Activated T-cell treated with anti-CD3 and anti-CD28 coated beads for 24 hours (primary cell): ENCODE measurements around the gene MRPS2.
"Not testable (repeated sequence)": the region's sequence is repeated elsewhere in the genome, so short reads cannot be mapped to it uniquely, and the experiment has no call there.

ENCODE experiments used
- DNase-seq: peaks from one replicate; pipeline ENCODE4 v3.0.0-alpha.2; 2020; ENCODE audit warnings: low read depth

Gene MRPS2

DNA sequence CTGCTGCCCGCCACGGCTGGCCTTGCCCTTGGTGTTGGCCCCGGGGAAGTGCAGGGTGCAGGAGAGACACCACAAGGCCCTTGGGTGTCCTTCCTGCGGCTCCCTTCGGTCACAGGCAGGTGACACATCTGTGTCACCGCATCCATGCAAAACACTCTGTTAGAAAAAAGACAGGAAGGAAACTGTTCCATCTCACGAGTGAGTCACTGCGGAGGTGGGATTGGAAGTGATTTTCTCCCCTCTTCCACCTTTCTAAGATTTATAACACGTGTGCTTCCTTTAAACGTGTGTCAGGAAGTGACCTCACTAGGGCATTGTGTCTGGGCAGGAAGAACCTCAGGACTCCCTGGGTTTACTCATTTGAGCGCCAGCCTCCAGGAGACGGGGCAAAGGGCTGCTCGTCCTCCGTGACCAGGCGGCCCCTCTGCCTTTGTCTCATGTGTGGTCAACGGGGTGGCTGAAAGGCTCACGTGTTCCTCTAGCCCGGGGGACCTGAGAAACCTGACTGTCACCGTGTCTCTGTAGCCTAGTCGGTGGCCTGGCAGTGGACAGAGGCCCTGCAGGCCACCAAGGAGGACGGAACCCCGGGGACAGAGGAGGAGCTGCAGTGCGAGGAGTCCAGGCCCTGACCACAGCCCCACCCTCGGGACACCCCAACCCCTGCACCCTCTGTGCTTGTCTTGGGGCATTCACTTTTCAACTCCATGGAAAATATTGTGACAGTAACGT is 15.8 kb downstream of the MRPS2 start:
- no peak for DNase-seq

DNA sequence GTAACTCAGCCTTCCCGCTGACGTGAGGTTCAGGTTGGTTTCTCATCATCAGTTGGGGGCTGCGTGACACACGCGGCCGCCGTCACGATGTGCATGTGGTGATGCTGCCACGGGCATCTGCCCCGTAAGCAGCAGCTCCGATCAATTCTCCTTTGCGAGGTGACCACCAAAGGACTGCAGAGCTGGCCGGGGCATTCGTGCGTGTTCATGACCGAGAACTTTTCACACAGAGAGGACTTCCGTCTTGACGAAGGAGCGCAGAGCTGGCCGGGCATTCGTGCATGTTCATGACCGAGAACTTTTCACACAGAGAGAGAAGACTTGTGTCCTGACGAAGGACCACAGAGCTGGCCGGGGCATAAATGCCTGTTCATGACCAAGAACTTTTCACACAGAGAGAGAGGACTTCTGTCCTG is 16.9 kb downstream of the MRPS2 start:
- no peak for DNase-seq

DNA sequence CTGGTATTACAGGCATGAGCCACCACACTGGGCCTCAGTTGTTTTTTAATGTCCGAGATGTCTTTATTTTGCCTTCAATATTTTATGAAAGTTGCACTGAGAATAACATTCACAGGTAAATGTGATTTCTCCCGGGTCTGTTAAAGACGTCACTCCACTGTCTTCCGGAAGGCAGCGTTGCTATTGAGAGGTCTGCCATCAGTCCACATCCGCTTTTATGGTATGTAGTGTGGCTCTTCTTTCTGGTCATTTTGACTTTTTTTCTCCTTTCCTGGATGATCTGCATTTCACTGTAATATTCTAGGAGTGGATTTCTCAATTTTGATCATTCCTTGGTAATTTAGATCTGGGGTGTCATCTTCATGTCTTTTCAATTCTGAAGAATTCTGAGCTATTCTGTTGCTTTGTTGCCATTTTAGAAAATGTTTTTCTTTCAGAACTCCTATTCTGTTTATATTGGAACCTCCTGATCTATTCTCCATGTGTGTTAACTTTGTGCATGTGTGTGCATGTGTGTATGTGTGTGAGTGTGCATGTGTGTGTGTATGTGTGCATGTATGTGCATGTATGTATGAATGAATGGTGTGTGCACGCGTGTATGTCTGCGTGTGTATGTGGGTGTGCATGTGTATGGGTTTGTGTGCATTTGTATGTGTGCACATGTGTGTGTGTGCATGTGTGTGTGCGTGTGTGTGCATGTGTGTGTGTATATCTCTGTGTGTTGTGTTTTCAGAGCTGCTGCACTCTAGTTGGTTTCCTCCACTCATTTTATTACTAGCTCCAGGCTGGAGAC is 18.9 kb downstream of the MRPS2 start:
- DNase-seq = no peak

DNA sequence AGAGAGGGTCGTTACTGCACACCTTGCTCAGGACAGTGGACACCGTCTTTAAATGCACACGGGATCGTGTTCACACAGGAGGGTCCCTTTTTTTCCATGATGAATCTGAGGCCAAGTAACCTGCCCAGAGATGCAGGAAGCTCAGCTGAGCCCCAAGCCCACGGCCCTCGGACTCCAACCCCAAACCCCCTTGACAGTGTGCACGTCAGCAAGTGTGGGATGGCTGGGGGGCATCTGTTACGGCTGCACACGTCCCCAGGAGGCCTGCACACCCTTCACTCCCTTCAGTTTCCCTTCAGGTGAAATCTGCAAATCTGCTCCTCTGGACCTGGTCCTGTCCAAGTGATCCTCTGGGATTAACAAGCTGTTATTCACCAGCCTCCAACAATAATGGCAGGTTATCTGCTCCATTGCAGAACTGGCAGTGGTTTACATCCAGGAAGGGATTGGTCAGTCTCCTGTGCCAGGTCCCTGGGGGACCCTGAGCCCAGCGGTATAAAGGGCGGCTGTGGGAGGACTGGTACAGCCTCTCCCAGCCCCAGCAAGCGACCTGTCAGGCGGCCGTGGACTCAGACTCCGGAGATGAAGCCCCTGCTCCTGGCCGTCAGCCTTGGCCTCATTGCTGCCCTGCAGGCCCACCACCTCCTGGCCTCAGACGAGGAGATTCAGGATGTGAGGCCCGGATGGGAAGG is 20.6 kb downstream of the MRPS2 start, which contains the start of gene LCN1:
Gene LCN1, plus strand, starts transcription at position 525 of the 692 bp plus-strand sequence. Its CDS starts 58 bp downstream, at position 583.
- no peak for DNase-seq

DNA sequence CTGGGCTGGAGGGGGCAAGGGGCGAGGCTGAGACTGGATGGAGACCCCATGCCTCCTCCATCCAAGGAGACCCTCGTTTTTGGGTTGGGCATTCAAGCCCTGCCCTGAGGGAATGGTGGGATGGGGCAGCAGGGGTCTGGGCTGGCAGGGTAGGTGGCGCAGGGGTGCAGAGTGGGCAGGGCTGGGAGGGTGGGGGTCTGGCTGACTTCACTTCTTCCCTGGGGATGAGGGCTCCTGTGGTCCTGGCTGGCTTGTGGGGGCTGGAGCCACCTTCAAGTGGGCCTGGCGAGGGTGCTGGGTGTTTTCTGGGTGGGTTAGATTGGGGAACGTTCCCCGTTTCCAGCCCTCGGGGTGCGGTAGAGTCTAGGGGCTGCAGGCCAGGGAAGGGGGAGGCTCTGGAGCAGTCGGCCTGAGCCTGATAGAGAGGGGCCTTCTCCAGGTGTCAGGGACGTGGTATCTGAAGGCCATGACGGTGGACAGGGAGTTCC is 21.2 kb downstream of the MRPS2 start:
- no peak for DNase-seq

DNA sequence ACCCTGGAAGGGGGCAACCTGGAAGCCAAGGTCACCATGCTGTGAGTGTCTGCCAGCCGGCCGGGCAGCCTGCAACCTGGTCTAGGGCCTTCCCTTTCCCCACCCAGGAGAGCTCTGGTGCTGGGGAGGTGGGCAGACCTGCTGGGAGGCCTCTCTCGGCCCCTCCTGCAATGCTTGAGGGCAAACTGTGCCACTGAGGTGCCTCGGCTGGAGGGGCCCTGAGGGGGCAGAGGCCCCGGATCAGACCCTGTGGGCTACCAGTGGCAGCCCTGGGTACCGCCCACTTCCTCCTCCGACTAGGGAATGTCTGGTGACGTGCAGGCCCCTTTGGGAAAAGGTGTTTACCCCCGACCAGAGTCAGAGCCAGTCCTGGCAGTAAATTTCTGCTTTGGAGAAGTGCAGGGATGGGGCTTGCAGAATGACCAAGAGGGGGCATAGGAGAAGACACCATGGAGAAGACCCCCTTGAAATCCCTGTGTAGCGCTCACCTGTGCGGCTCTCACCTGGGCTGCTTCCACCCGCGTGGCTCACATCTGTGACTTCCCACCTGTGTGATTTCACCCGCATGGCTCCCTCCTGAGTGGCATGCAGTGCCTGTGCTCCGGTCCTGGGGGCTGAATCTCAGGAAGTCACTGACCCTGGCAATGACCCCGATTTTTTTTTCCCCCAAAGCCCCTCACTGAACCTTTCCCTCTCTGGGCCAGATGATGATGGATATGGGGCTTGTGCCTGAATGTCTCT is 21.8 kb downstream of the MRPS2 start:
- no peak for DNase-seq

DNA sequence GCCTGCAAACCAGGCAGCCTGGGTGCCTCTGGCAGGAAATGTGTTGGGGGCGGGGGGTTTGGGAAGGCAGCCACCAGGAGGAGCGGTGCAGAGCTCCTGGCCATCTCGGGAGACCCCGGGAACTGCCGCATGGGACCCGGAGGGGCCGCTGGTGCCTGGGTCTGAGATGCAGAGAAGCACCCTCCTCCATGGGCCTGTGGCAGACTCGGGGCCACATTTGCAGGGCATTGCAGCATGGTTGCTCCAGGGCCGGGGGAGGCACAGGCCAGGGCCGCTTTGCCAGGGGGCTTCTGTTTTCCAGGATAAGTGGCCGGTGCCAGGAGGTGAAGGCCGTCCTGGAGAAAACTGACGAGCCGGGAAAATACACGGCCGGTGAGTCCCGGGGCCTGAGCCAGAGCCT is 22.4 kb downstream of the MRPS2 start:
- DNase-seq = no peak

DNA sequence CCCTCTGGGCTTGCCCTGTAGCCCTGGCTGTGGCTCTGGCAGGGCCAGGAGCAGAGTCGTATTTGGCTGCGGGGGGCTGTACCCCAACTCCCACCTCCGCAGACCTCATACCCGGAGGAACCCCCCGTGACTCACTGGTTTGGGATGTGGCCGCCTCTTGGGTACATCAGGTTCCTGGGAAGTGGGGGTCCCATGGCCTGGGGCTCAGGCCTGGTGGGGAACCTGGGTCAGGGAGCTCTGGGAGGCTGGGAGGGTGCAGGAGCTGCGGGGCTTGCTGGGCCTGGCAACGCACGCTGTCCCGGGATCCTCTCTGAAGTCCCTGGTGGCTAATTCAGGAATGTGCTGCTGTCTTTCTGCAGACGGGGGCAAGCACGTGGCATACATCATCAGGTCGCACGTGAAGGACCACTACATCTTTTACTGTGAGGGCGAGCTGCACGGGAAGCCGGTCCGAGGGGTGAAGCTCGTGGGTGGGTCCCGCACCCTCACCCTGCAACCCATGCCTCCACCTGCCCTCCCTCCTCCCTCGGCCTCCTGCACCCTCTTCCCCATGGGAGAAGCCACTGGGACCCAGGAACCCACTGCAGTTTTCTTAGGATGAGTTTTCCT is 23.1 kb downstream of the MRPS2 start:
- no peak for DNase-seq

DNA sequence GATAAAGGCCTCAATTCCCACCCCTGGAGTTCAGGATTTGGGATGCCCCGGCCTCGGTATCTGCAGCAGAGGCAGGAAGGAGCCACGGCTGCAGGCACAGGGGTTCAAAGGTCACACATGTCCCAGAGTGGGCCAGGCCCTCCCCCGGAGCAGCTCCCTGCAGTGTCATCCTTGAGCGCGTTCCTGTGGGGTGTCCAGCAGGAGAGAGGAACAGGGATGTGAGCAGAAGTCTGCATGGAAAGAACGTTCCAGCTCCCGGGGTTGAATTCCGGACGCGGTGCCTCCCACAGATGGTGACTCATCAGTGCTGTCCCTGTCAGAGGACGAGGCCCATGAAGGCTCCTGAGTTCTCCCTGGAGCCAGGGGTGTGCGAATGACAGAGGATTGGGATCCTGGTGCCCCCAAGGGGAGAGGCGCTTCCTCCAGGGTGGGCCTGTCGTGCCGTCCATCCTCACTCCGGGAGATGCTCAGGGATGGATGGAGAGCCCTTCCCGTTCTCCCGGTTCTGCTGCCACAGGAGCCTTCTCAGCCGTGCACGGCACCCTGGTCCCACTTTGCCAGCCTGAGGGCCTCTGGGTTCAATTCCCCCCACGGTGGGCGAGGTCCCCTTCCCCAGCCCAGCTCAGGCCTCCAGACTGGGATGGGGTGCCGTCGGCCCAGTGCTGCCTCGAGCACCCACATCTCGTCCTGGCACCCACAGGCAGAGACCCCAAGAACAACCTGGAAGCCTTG is 23.8 kb downstream of the MRPS2 start:
- no peak for DNase-seq

DNA sequence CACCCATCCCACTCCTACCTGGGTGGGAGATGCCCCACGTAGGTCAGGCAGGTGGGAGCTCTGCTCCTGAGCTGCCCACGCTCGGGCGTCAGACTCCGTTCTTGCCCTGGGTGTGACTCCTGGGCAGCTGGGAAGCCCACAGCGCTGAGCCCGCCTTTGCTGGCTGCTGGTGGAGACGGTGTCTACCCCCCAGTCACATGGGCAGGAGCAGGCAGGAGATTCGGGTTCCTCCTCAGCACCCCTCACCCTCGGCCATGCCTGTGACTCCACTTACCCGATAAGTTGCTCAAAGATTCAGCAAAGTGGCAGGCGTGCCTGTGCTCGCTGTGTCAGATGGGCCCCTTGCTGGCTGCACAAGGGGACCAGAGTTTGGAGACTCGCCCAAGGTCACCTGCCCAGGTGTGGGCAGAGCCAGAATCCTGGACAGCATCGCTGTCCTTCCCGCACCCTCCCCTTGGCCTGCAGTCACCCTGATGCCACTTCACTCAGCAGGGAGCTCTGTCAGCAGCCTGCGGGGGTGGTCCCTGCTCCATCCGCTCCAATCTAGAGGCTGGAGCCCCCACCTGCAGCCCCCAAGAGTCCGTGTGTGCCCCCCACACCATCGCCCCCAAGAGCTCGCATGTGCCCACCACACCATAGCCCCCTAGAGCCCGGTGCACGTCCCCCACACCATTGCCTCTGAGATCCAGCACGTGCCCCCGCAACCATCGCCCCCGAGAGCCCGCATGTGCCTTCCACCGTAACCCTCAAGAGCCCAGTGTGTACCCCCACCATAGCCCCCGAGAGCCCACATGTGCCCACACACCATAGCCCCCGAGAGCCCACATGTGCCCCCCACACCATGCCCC is 25.0 kb downstream of the MRPS2 start:
- DNase-seq = no peak

DNA sequence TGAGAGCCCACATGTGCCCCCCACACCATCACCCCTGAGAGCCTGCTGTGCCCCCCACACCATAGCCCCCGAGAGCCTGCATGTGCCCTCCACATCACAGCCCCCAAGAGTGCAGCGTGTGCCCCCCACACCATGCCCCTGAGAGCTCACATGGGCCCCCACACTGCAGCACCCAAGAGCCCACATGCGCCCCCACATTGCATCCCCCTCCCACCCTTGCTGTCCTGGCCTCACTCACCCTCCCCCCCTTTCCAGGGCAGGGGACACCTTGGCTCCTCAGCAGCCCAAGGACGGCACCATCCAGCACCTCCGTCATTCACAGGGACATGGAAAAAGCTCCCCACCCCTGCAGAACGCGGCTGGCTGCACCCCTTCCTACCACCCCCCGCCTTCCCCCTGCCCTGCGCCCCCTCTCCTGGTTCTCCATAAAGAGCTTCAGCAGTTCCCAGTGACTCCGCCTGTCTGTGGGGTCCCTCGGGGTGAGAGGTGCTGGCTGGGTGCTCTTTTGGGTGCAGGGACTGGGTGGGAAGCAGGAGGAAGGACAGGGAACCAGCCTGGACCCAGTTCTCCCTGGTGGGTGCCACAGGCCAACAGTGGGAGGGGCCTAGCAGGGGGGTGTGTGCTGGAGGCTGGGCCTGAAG is 25.7 kb downstream of the MRPS2 start:
- DNase-seq = no peak

DNA sequence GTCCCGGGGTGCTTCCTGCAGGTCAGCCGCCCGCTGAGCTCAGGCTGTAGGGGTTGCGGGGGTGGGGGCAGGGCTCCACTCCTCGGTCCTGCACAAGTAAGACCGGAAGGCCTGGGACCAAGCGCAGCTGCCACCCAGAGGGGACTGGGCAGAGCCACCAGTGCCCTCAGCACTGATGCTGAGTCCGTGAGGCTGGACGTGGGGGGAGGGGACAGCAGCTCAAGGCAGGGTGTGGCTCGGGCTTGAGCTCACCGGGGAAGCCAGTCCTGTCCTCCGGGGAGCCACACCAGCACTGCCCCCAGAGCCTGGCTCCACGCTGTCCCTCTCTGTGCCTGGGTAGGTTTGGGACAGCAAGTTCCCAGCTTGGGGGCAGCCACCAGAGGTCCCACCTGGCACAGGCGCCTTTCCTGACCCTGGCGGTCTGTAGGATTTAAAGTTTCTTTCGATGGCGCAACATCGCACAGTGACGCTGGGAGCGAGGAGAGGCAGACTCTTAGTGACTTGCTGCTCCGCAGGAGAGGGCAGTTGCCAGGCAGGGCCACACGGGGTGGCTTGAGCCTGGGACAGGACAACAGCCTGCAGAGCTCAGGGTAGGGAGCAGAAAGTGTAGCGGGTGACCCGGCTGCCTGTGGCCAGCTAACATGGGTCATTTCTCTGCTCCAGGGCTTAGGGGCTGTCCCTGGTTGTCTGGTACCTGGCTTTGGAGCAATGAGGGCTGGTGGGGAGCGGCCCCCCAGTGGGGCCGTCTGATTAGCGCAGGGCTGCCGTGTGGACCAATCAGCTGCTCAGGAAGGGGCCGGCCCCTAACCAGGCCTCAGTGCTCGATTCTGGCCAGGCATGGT is 26.5 kb downstream of the MRPS2 start:
- DNase-seq = no peak

DNA sequence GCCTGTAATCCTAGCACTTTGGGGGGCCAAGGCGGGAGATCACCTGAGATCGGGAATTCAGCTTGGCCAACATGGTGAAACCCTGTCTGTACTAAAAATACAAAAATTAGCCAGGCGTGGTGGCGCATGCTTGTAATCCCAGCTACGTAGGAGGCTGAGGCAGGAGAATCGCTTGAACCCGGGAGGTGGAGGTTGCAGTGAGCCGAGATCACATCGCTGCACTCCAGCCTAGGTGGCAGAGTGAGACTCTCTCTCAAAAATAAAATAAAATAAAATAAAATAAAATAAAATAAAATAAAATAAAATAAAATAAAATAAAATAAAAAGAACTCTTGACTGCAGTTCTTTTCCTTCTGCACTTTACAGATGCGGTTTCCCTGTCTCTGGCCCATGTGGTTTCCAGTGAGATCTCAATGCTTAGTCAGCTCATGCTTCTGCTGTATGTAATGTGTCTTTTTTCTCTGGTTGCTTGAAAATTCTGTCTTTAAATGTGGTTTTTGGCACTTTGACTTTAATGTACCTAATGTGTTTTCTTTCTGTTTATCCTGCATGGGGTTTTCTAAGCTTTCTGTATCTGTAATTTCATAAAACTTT is 28.5 kb downstream of the MRPS2 start:
- not testable (repeated sequence) for DNase-seq

DNA sequence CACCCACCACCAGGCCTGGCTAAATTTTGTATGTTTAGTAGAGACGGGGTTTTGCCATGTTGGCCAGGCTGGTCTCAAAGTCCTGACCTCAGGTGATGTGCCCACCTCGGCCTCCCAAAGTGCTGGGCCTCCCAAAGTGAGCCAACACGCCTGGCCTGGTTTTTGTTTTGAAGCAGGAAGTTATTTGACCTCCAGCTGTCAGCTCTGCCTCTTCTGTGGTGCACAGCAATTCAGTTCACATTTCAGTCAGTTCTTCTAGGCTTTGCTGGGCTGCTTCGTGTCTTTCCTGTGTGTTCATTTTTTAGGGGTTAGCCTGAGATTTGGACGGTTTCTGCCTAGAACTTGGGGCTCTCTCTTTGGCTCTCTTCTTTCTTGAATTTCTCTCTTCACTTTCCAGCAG is 29.7 kb downstream of the MRPS2 start:
- DNase-seq = no peak

DNA sequence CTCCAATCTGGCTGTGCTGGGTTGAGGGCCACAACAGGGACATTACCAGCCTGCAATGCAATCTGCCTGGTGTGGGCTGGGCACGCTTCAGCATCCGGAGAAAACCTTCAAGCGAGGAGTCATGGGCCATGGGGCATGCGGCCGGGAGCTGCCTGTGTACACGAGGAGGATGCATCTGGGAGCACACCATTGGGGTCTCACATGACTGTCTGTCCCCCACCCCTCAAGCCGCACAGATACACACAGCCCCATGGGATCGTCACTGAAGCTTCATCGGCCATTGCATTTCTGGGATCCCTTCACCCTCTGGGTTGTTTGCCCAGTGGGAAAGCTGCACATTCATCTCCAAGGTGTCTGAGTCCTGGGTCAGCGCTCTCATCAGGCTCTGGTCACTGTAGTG is 30.6 kb downstream of the MRPS2 start:
- DNase-seq = no peak

DNA sequence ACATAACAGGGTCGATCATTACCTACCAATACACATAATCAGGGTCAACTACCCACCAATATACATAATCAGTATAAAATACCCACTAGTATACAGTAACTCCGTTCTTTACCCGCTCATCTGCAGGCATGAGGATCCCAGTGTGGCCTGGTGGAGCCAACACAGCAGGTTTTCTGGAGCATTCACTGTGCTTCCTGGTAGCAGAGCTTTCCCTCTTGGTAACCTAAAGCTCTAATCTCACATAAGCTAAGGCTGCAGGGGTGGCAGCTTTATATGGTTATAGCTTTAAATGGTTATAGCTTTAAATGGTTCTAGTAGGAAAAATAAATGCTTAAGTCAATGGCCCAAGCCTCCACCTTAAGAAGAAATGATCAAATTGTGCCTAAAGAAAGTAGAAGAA is 32.6 kb downstream of the MRPS2 start:
- DNase-seq = no peak

DNA sequence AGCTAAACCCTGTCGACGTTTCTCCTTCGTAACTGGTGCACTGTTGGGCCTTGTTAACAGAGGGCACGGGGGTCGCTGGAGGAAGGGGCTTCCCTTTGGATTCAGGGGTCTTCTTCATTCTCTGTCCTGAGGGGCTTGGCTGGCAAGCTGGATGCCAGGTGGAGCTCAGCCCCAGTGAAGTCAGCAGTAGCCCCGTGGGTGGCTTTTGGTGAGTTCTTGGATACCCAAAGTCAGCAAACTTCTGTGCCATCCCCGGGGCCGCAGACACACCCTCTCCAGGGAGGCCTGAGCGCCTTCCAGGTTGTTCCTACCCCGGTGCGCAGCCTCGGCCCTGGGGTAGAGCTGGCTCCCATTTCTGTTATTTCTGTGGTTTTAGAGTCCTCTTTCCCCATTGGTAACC is 33.2 kb downstream of the MRPS2 start:
- DNase-seq = no peak

DNA sequence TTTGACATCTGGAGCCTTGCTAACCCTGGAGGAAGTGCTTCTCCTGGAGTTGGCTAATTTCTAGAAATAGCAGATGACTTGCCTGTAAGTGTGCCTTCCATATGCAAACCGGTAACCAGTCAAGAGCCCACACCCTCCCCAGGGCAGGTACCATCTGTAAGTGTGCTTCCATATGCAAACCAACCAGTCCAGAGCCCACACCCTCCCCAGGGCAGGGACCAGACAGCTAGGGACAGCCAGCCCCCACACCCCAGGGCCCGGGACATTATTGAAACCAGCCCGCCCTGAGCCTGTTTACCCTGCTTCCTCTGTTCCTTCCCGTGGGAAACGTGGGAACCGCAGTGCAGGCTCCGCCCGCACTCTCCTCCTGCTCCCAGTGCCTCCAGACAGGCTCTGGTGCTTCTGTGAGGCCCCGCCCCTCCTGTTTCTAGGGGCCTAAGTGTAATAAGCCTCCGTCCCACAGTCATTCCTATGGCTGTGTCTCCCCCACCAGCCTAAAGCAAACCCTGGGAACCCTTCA is 33.8 kb downstream of the MRPS2 start:
- not testable (repeated sequence) for DNase-seq
